HG02623 (cell line): ENCODE data around the gene SLC1A1.
A peak's percentile ranks its signal among the peaks of the same experiment; 100 is the strongest.
"Not testable (repeated sequence)": the region's sequence is repeated elsewhere in the genome, so short reads cannot be mapped to it uniquely, and the experiment has no call there.

Experiments used
- ATAC-seq: cut with Tn5 transposase; IDR thresholded peaks from one replicate; pipeline ENCODE4 v1.9.1; 2021; ENCODE audit warnings: moderate library complexity; ENCODE audit not compliant: unreplicated experiment

Gene SLC1A1

GRCh38 chr9:4574657-4575243 is 84.5 kb downstream of the SLC1A1 start:
- no peak for ATAC-seq

DNA sequence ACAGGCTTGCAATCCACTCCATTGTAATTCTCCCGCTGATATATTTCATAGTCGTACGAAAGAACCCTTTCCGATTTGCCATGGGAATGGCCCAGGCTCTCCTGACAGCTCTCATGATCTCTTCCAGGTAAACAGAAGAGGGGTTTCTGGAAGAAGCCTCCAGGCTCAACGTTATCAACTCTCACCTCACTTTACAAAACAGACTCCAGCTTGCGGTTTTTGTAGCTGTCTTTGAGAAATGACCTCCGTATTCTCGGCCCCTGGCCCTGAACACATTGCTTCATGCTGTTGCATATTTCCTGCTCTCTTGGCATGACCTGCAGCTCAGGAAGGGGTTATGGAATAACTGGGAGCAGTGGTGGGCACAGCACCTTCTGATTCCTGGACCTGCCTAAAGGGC is 85.7 kb downstream of the SLC1A1 start:
- no peak for ATAC-seq

DNA sequence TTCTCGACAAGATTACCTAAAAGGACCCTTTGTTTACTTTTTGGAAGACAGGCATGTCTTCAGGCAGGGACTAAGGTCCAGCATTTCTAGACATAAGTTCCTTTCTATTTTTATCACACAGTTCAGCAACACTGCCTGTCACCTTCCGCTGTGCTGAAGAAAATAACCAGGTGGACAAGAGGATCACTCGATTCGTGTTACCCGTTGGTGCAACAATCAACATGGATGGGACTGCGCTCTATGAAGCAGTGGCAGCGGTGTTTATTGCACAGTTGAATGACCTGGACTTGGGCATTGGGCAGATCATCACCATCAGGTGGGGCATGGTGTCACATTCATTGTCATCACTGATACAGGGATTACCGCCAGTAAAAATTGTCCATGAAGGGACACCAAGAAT is 86.2 kb downstream of the SLC1A1 start:
- ATAC-seq = no peak

DNA sequence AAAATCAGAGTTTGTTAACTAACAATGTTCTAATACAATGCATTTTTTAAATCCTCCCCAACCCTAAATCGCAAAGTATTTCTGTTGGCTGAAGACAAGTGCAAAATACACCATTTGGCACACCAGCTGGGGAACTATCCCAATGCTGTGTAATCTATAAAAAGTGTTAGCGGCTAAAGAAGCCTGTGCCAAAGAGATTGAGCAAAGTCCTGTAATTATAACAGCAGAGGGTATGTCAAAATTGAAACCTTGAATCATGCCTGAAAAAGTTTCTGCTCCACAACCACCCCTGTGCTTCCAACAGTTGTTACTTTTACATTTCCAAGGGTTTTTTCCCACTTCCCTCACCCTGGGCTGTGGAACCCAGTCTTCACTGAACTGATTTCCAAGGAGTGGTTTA is 88.7 kb downstream of the SLC1A1 start:
- ATAC-seq = no peak

DNA sequence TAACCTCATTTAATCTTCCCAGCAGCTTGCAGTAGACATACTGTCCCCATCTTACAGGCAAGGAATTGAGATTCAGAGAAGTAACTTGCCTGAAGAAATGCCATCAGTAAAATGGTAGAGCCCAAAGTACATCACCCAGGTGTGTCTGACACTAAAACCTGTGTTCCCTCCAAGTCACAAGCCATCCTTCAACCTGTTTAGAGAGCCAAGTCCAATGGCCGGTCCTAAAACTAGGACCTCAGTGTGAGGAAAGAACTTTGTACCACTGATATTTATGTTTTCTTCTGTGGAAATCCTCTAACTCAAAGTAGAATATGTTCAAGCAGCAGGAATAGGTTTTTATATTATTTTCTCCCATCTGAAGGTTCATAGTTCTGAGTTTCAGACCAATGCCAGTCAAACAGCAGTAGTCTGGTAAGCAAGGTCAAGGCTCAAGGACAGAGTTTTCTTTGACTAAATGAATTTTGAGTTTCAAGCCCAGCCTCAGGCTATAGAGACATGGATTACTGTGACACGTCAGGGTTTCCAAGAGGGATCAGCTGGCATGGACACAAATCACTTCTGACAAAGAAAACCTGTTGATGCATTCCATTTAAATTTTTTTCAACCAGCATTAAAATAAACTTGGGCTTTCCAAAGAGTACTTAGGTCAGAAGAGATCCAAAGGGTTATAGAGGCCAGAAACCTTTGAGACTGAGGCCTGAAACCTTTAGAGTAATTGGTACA is 90.9 kb downstream of the SLC1A1 start:
- ATAC-seq = no peak

DNA sequence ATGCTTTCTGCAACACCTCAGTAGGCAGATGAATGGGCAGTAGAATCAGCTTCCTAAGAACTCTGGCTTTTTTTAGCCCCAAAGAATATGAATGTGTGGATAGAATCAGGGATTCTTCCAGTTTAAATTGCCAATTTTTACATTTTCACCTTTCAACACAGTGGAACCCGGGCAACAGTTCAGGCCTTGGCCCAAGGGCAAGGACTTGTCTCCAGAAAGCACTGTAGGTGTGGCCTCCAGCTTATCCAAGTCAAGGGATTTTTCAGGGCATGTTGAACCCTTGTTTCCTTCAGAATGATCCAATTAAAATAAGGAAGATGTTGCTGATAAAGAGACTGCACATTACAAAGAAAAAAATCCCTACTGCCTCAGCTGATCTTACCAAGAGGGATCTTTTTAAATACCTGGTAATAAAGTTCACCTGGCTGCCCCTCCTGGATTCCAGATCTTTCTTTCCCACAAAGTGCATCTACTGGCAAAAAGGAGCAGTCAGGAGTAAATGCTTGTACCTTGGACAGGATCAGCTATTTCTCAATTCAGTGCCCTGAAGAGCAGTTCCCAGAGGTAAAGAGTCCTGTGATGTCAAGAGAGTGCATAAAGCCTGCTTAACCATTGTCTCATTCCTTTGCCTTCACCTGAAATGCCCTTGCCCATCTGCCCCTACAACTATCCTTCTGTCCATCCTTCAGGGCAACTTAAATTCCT is 91.7 kb downstream of the SLC1A1 start:
- ATAC-seq = no peak

- no peak for ATAC-seq
These were observed 92.7 kb downstream of the SLC1A1 start for GRCh38 chr9:4583001-4583400.

GRCh38 chr9:4584636-4585035 is 94.4 kb downstream of the SLC1A1 start:
- no peak for ATAC-seq

GRCh38 chr9:4585135-4585534 is 94.9 kb downstream of the SLC1A1 start:
- no peak for ATAC-seq

GRCh38 chr9:4588721-4589120 is 98.5 kb downstream of the SLC1A1 start:
- ATAC-seq = no peak

DNA sequence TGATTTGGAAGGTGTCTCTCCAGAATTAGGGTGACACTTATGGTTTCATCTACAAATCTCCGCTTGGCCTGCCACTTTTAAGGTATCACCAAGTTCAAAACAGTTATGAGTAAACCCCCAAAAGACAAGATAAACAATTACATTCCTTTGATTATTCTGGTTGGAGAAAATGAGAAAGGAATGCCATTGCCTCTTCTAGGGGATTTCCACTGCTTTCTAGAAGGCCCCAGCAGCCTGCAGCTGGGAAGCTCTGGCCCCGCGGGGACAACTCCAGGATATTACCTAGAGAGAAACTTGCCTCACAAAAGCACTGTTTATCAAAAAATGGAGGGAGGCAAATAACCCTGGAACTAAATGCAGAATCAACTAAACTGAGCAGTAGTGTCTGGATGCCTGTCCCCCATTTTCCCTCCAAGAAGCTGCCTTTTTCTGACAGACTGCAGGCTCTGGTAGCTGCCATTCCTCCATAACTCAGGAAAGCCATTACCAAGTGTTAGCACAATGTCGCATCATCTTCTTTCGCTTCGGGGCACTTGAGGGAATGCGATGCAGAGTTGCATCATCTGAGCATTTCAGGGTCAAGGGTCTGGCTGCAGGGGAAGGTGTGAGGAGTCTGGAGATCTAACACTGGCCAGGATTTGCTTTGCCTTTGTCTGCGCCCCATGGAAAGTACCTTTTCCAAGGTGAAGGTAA is 100.3 kb downstream of the SLC1A1 start:
- ATAC-seq = no peak

DNA sequence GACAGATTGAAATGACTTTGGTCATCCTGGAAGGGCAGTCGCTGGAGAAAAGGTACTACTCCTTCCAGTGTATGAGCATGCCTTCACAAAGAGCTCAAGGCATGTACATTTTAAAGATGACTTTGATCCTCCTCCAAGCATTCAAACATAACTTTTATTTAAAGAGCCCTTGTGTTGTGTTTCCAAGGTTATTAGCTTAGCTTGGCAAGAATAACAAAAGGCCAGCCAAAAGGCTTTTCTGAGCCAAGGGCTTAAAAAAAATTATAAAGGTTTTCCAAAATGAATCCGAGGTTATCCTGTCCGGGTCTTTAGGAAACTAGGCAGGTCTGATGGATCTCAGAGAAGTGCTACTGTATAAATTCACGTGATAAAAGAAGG is 100.8 kb downstream of the SLC1A1 start:
- no peak for ATAC-seq

DNA sequence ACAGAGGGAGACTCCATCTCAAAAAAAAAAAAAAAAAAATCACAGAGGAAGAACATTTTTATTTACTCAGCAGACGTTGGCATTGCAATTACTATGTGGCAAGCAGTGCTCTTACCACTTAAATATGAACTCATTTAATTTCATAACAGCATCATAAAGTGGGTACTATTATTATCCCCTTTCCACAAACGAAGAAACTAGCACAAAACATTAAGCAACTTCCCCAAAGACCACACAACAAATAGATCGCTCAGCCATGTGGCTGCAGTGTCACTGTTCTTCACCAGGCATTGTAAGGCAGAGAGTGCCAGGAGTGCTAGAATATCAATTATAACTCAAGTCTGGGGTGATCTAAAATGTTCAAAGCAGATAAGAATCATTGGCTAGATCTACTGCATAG is 102.0 kb downstream of the SLC1A1 start:
- no peak for ATAC-seq

DNA sequence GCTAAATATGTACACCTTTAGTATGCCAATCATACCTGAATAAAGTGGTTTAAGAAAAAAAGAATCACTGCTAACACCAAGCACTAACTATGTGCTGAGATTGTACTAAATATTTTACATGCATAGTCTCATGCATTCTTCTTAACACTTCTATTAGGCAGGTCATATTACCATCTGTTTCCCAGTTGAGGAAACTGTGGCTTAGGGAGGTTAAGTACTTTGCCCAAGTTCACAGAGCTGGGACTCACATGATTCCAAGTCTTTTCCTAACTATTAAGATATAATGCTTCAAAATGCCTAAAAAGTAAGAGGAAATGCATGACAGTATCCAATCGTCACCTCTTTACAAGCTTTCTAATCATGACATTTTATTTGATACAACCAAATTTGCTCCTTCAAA is 102.6 kb downstream of the SLC1A1 start:
- no peak for ATAC-seq

DNA sequence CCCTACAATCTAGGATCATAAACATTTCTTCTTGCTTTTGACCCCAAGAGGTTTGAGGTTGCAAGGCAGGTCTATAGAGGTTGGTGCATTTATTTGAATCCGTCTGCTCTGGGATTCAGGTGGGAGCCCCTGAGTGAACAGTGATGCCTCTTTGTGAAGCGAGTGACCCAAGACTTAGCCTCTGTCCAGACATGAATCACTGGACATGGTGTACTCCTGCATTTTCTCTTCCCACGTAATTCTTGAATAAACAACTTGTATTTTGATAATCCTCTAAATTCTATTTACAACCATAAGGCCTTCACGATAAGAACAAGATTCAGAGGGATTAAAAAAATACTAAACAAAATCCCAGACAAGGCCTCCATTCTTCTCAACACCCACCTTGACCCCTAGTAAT is 104.3 kb downstream of the SLC1A1 start:
- ATAC-seq = no peak

DNA sequence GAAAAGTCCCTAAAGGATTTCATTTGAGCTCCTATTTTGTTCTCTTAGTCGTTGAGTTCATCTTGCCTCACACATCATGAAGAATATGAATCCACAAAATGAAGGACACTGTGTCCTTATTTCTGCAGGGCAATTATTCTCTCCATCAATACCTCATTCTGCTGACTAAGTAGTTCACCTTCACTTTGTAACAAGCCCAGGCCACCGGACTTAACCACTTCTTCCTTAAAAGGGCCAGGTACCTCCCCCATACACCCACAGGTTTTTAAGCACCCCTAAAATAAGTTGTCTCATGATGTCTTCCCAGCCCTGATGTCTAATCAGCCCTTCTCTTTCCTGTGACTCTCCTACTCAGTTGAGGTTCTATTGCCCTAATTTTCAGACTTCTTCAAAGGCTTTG is 104.7 kb downstream of the SLC1A1 start:
- no peak for ATAC-seq

DNA sequence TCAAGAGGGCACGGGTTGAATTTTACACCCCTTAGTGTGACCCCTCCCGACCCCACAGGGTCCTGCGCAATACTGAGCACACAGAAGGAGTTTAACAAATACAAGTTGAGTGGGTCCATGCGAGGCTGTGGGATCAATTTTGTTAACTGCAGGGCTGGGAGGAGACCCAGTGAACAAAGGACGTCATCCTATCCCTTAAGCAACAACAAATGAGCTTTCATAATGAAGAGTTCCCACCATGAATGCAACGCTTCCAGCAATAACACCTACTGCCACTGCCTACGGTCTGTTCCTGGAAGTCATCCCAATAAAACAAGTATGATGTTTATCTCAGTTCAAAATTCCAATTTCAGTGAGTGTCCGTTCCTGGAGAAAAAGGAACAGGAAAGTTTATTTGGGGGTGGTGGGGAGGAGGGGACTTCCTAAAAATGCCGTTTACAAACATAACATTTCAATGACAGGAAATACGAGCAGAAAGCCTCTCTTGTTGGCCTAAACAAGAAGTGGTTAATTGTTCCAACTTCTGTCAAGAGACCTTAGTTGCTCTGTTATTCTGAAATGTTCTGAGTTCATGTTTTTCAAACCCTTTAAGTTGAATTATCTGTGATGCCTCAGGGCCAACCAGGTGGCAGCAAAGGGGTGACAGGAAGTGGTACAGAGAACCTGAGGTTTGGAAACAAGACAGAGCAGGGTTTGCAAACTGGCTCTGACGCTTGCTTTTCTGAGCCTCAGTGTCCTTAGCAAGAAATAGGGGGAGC is 106.1 kb downstream of the SLC1A1 start:
- ATAC-seq = no peak

- no peak for ATAC-seq
These were observed 110.1 kb downstream of the SLC1A1 start for GRCh38 chr9:4600368-4600767.

- ATAC-seq = no peak
These were observed 113.6 kb downstream of the SLC1A1 start for GRCh38 chr9:4603830-4604229.

GRCh38 chr9:4604678-4605095 is 114.4 kb downstream of the SLC1A1 start:
- peak; percentile 80 for ATAC-seq

DNA sequence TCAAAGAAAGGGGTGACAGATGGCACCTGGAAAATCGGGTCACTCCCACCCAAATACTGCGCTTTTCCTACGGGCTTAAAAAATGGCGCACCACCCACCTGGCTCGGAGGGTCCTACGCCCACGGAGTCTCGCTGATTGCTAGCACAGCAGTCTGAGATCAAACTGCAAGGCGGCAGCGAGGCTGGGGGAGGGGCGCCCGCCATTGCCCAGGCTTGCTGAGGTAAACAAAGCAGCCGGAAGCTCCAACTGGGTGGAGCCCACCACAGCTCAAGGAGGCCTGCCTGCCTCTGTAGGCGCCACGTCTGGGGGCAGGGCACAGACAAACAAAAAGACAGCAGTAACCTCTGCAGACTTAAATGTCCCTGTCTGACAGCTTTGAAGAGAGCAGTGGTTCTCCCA is 115.8 kb downstream of the SLC1A1 start:
- not testable (repeated sequence) for ATAC-seq
